Effector memory CD8-positive, alpha-beta T cell (primary cell): ENCODE measurements around the gene THY1.

ENCODE experiments used
- ATAC-seq: fragments of 150-1000 bp; cut with Tn5 transposase; replicated peaks from 2 replicates; pipeline ENCODE4 v1.10.0; 2021; ENCODE audit warnings: mild to moderate bottlenecking, moderate library complexity
- DNase-seq, 3 experiments: peaks; one replicate each; pipeline ENCODE4 v3.0.0; 2021
- H3K27ac Mint-ChIP-seq, 2 donors: one replicate each; pipeline ENCODE4 v1.8.0; 2022; ENCODE audit warnings: mild to moderate bottlenecking in 2 of 2, mixed read lengths in 2 of 2, moderate library complexity in 2 of 2
- H3K27me3 Mint-ChIP-seq, 2 donors: one replicate each; pipeline ENCODE4 v1.8.0; 2022; ENCODE audit warnings: mixed read lengths in 2 of 2
- H3K36me3 Mint-ChIP-seq: one replicate; pipeline ENCODE4 v1.8.0; 2022; ENCODE audit warnings: mild to moderate bottlenecking, moderate library complexity, mixed read lengths; ENCODE audit not compliant: insufficient read depth
- H3K4me1 Mint-ChIP-seq, 2 donors: one replicate each; pipeline ENCODE4 v1.8.0; 2022; ENCODE audit warnings: low read depth in 2 of 2, mixed read lengths in 2 of 2
- H3K4me3 Mint-ChIP-seq, 2 donors: one replicate each; pipeline ENCODE4 v1.8.0; 2022; ENCODE audit warnings: mild to moderate bottlenecking in 2 of 2, mixed read lengths in 2 of 2, moderate library complexity in 2 of 2
- H3K9me3 Mint-ChIP-seq, 2 donors: one replicate each; pipeline ENCODE4 v1.8.0; 2022; ENCODE audit warnings: mixed read lengths in 2 of 2

Gene THY1

DNA sequence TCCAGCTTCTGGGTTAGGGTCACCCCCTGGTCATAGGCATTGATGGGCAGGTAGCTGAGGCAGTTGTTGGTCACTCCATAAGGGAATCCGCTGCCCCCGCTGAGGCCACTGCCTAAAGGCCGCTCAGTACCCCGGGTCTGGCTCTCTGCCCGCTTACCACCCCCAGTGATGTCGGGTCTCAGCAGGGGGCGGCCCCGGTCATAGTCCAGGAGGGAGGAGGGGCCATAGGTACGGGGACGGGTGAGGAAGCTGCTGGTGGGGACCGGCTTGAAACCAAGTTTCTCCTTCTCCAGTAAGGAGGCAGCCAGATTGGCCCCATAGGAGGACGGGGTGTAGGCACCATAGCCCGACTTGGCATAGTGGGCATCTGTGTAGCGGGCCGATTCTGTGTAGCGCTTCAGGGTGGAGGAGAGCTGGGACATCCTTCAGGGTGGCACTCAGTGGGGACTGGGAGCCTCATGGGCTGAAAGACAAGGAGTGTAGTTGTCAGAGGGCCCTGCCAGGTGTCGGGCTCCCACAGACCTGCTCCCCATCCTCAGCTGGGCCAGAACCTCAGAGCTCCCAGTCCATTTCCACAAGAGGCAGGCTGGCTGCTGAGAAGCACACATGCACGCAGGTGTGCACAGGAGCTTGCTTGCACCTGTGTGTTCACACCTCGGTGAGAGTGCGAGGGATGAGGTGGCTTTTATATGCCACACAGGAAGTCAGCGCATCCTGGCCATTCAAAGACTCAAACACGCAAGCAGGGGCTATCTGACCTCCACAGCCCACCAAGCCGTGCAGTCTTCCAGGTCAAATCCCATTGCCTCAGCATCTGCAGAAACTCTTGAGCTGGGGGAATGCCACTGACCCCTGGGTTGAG lies 49.7 kb downstream of the THY1 start:
- H3K27ac Mint-ChIP-seq, result no peak overlapping the region
- H3K4me1 Mint-ChIP-seq, result peaks cover 7 to 24% of the 10 kb centered on the region in 2 donors
- H3K4me3 Mint-ChIP-seq, result no peak overlapping the region
- H3K27me3 Mint-ChIP-seq, result peaks cover 0 to 27% of the 10 kb centered on the region in 2 donors
- no peaks in the 10 kb centered on the region for H3K9me3 Mint-ChIP-seq
- ATAC-seq (peak; percentile 21), DNase-seq (no peak)
- peaks cover 10% of the 10 kb centered on the region for H3K36me3 Mint-ChIP-seq

DNA sequence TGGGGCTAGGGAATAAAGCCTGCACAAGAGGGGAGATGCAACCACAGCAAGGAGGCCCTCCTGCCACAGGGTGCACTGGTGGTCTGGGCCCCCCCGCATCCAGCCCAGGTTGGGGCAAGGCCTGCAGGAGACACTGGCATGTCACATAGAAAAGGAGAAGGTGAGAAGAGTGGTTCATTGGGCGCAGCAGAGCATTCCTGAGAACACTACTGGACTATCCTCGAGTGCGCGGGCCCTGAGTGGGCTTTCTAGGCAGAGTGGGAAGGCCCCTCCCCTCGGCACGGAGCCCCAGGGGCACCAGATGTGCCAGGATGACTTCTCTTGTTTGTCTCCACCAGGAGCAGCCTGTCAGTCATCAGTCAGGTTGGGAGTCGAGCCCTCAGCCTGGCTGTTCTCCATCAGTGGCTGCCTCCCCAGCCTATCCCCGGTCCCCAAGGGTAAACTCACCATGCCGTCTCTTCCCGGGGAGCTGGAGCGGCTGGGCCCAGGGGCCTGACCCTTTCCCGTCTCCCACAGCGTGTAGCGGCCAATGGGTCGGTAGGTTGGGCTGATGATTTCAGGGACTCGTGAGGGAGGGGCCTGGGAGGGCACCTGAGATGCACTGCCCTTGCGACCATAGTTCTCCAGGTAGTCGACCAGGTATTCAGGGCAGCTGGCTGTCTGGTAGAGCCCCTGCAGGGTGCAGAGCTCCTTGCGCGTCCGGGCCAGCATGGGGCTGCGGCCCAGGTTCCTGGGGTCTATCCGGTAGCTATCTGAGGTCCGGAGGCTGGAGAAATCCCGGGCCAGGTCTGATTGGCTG lies 50.5 kb downstream of the THY1 start:
- peaks cover 7 to 24% of the 10 kb centered on the region in 2 donors for H3K4me1 Mint-ChIP-seq
- H3K27me3 Mint-ChIP-seq, result peaks cover 4 to 35% of the 10 kb centered on the region in 2 donors
- ATAC-seq (no peak), DNase-seq (no peak)
- H3K4me3 Mint-ChIP-seq, result no peak overlapping the region
- H3K36me3 Mint-ChIP-seq, result peaks cover 10% of the 10 kb centered on the region
- peak overlapping the region in 1 of 2 donors; percentile 88 for H3K27ac Mint-ChIP-seq
- H3K9me3 Mint-ChIP-seq, result no peaks in the 10 kb centered on the region

DNA sequence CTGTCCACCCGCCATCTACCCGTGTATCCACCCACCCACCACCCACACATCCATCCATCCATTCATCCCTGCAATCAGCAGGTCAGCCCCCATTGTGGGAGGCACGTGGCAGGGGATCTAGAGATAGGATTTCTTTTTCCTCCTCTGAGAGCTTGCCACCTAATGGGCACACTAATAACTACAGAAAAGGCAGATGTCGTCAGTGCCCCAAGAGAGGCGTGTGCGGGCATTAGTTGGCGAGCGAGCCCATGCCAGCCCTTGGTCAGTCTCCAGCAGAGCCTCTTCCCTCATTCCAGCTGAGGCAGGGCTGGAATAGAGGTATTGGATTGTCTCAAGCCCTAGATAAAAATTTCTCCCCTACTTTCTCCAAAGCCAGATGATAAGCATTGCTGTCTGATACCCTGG lies 51.2 kb downstream of the THY1 start:
- Mint-ChIP-seq H3K27ac (peak overlapping the region in 1 of 2 donors; percentile 88), H3K4me3 (no peak overlapping the region), H3K4me1 (peaks cover 7 to 24% of the 10 kb centered on the region in 2 donors), H3K27me3 (peaks cover 11 to 42% of the 10 kb centered on the region in 2 donors), H3K9me3 (no peaks in the 10 kb centered on the region), H3K36me3 (peaks cover 10% of the 10 kb centered on the region)
- ATAC-seq (no peak), DNase-seq (no peak)

GRCh38 chr11:119371067-119371601 lies 51.8 kb downstream of the THY1 start:
- ATAC-seq, result no peak
- peak overlapping the region; percentile 32 to 88 for H3K27ac Mint-ChIP-seq
- H3K27me3 Mint-ChIP-seq, result peaks cover 18 to 42% of the 10 kb centered on the region in 2 donors
- no peak overlapping the region for H3K4me3 Mint-ChIP-seq
- peaks cover 10% of the 10 kb centered on the region for H3K36me3 Mint-ChIP-seq
- no peak for DNase-seq
- H3K9me3 Mint-ChIP-seq, result no peaks in the 10 kb centered on the region
- H3K4me1 Mint-ChIP-seq, result peaks cover 7 to 23% of the 10 kb centered on the region in 2 donors

DNA sequence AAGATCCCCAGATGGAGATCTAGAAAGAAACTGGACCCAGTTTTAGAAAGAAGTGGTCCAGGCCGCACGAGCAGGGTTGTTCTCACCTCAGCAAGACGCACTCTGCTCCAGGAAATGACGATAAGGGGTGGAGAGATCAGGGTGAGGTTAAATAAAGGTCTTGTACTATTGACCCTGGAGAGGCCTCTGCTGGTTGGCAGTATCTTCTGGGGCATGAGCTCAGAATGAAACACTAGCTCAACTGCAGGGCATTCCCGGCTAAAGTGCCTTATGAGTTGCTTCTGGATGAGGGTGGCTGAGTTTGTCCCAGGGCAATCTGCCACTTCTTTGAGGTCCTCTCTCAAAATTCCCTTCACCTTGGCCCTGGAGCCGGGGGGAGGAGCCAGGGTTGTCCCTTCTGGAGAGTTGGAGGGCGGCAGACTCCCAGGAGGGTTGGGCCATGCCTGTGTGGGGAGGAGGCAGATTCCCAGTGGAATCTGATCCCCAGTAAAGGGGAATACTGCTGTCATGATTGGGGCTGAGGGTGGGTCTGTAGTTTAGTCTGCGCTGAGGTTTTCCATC lies 52.4 kb downstream of the THY1 start:
- H3K27ac Mint-ChIP-seq, result peak overlapping the region; percentile 32 to 88
- H3K36me3 Mint-ChIP-seq, result peaks cover 5% of the 10 kb centered on the region
- H3K9me3 Mint-ChIP-seq, result no peaks in the 10 kb centered on the region
- peak in 2 of 3 experiments; percentile 48 to 49 for DNase-seq
- peaks cover 23 to 44% of the 10 kb centered on the region in 2 donors for H3K27me3 Mint-ChIP-seq
- ATAC-seq, result peak; percentile 94
- peaks cover 7 to 23% of the 10 kb centered on the region in 2 donors for H3K4me1 Mint-ChIP-seq
- H3K4me3 Mint-ChIP-seq, result no peak overlapping the region

GRCh38 chr11:119369132-119369925 lies 53.6 kb downstream of the THY1 start:
- H3K36me3 Mint-ChIP-seq, result peaks cover 9% of the 10 kb centered on the region
- no peak for ATAC-seq
- H3K27ac Mint-ChIP-seq, result no peak overlapping the region
- H3K9me3 Mint-ChIP-seq, result no peaks in the 10 kb centered on the region
- H3K4me1 Mint-ChIP-seq, result peaks cover 10 to 31% of the 10 kb centered on the region in 2 donors
- no peak overlapping the region for H3K4me3 Mint-ChIP-seq
- H3K27me3 Mint-ChIP-seq, result peaks cover 36 to 56% of the 10 kb centered on the region in 2 donors
- no peak for DNase-seq

DNA sequence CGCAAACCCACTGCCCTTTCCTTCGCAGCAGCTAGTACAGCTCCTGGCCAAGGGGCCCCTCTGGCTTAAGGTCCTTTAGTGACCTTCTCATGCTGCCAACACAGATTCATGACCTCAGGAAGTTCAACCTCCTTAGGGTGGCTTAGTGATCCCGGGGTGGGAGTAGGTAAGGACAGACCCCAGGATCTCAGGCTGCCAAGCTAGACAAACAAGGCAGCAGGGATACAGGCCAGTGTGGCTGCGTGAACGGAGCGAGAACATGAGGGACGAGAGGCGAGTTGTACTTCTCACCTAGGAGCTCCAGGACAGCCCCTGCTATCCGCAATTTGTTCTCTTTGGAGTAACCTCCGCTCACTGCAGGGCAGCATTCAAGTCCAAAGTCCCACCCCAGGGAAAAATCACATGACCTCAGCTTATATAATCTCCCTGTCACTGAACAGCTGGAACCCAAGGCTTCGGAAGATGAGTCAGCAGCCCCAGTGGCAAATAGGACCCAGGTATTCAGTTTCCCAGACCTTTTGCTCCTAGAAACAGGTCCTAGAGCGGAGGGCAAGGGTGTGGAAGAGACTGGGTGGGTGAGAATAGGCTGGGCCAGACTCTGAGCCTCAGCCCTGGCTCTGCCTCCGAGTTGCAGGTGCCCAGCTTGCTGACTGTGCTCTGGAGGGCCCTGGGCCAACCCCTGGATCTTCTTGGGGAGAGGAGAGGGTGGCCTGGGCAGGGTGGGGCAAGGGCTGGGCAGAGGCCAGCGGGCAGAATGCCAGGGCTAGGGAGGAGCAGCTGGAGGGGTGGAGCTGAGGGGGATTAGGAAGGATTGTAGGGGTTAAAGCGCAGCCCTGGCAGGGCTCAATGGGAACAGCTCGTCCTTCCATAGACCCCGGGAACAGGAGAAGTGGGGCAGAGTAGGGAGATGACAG lies 54.6 kb downstream of the THY1 start:
- H3K4me3 Mint-ChIP-seq, result no peak overlapping the region
- no peak overlapping the region for H3K27ac Mint-ChIP-seq
- H3K36me3 Mint-ChIP-seq, result peaks cover 10% of the 10 kb centered on the region
- ATAC-seq (no peak), DNase-seq (no peak)
- peaks cover 37 to 62% of the 10 kb centered on the region in 2 donors for H3K27me3 Mint-ChIP-seq
- H3K9me3 Mint-ChIP-seq, result no peaks in the 10 kb centered on the region
- H3K4me1 Mint-ChIP-seq, result peaks cover 11 to 27% of the 10 kb centered on the region in 2 donors

DNA sequence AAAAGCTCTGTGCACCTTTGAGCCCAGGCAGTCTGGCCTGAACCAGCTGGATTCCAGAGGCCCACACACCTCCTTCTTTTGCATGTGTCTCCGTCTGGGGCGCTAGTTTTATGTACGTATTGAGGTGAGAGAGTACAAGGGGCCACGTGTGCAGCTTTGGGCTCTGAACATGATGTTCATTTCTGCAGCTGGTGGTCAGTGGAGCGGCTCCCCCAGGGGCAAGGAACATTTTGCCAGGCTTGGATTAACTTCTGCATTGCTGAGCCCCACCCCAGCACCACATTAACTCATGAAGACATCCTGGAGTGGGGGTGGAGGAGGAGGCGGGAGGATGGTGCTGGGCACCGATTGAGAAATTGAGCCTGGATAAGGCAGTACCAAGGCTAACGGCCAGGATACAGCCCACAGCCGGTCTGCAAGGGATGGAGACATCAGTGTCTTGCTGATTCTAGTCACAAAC lies 55.3 kb downstream of the THY1 start:
- peak overlapping the region in 1 of 2 donors; percentile 66 for H3K27ac Mint-ChIP-seq
- peaks cover 44 to 69% of the 10 kb centered on the region in 2 donors for H3K27me3 Mint-ChIP-seq
- peaks cover 11 to 24% of the 10 kb centered on the region in 2 donors for H3K4me1 Mint-ChIP-seq

More for the DNA sequence above, 55.3 kb downstream of the THY1 start:
- H3K9me3 Mint-ChIP-seq, result no peaks in the 10 kb centered on the region
- no peak overlapping the region for H3K4me3 Mint-ChIP-seq
- peaks cover 12% of the 10 kb centered on the region for H3K36me3 Mint-ChIP-seq
- DNase-seq (no peak), ATAC-seq (no peak)
